GM18520 (cell line): Measurements from ENCODE around the gene COL18A1.

Source experiments
- ATAC-seq: cut with Tn5 transposase; IDR thresholded peaks from one replicate; pipeline ENCODE4 v1.9.1; 2021; ENCODE audit not compliant: unreplicated experiment

Gene COL18A1

GRCh38 chr21:45476582-45476981, 71.6 kb downstream of the COL18A1 start:
- ATAC-seq, result no peak

GRCh38 chr21:45477176-45478114, 72.5 kb downstream of the COL18A1 start:
- ATAC-seq, result no peak

GRCh38 chr21:45478115-45478801, 73.3 kb downstream of the COL18A1 start:
- ATAC-seq, result no peak

- no peak for ATAC-seq
These were observed 74.1 kb downstream of the COL18A1 start for GRCh38 chr21:45478816-45479669.

- no peak for ATAC-seq
These were observed 75.0 kb downstream of the COL18A1 start for GRCh38 chr21:45479691-45480675.

- ATAC-seq, result no peak
These were observed 75.9 kb downstream of the COL18A1 start for GRCh38 chr21:45480701-45481500.

- no peak for ATAC-seq
These were observed 76.6 kb downstream of the COL18A1 start for GRCh38 chr21:45481566-45481965.

GRCh38 chr21:45481977-45482898, 77.3 kb downstream of the COL18A1 start:
- ATAC-seq, result no peak

GRCh38 chr21:45482899-45483821, 78.2 kb downstream of the COL18A1 start:
- no peak for ATAC-seq

- ATAC-seq, result no peak
These were observed 79.4 kb downstream of the COL18A1 start for GRCh38 chr21:45484318-45484717.

GRCh38 chr21:45485686-45486442, 80.9 kb downstream of the COL18A1 start:
- no peak for ATAC-seq

- no peak for ATAC-seq
These were observed 81.6 kb downstream of the COL18A1 start for GRCh38 chr21:45486443-45487160.

GRCh38 chr21:45487161-45487806, 82.3 kb downstream of the COL18A1 start:
- no peak for ATAC-seq

- no peak for ATAC-seq
These were observed 83.1 kb downstream of the COL18A1 start for GRCh38 chr21:45487891-45488600.
